CD4-positive, alpha-beta memory T cell (primary cell): ENCODE measurements around the gene EVX1. TPM values are rescaled to one million over a fixed set of nuclear protein-coding genes. Genes with fewer than 3 reads are reported as not detected.

Experiments
- CTCF ChIA-PET: fragments of 350-600 bp; sonication (Branson Sonifier 250); formaldehyde crosslinking; loops from one replicate; lab custom pipeline; 2021; ENCODE audit warnings: inconsistent platforms; ENCODE audit not compliant: partially characterized antibody; lab: Charles Lee
- POLR2A ChIA-PET: fragments of 350-600 bp; sonication (Branson Sonifier 250); formaldehyde crosslinking; loops from one replicate; lab custom pipeline; 2021; ENCODE audit not compliant: partially characterized antibody; lab: Charles Lee
- DNase-seq, 5 donors: peaks; one replicate each; pipeline versions ENCODE4 v3.0.0 to v3.0.0-alpha.2; 2020 to 2022; ENCODE audit warnings: mixed read lengths in 1 of 5
- H3K27ac ChIP-seq: one replicate; pipeline ENCODE4 v1.7.0; 2013; ENCODE audit warnings: low read depth, low read length
- H3K27me3 ChIP-seq: 2 replicates; pipeline ENCODE4 v1.7.0; 2013; ENCODE audit warnings: mild to moderate bottlenecking, low read length, moderate library complexity; ENCODE audit not compliant: insufficient read depth
- H3K36me3 ChIP-seq: 2 replicates; pipeline ENCODE4 v1.7.0; 2013; ENCODE audit warnings: mild to moderate bottlenecking, low read length, moderate library complexity; ENCODE audit not compliant: insufficient read depth
- H3K4me1 ChIP-seq: 2 replicates; pipeline ENCODE4 v1.7.0; 2013; ENCODE audit warnings: mild to moderate bottlenecking, low read length, moderate library complexity; ENCODE audit not compliant: insufficient read depth
- H3K4me3 ChIP-seq, 2 donors: one replicate each; pipeline ENCODE4 v1.7.0; 2013; ENCODE audit warnings: low read length in 2 of 2, mild to moderate bottlenecking in 1 of 2
- H3K9me3 ChIP-seq, 2 donors: one replicate each; pipeline ENCODE4 v1.7.0; 2013; ENCODE audit warnings: low read length in 2 of 2, control low read depth in 1 of 2; ENCODE audit not compliant: control insufficient read depth in 1 of 2
- H3K27ac Mint-ChIP-seq, 7 donors: one replicate each; pipeline ENCODE4 v1.8.0; 2020 to 2021; ENCODE audit warnings: mixed read lengths in 7 of 7, mild to moderate bottlenecking in 6 of 7, inconsistent platforms in 3 of 7, moderate library complexity in 3 of 7
- H3K27me3 Mint-ChIP-seq, 2 donors: one replicate each; pipeline ENCODE4 v1.8.0; 2020 to 2021; ENCODE audit warnings: mixed read lengths in 2 of 2
- H3K36me3 Mint-ChIP-seq, 2 donors: one replicate each; pipeline ENCODE4 v1.8.0; 2020 to 2021; ENCODE audit warnings: mixed read lengths in 2 of 2, inconsistent platforms in 1 of 2, mild to moderate bottlenecking in 1 of 2
- H3K4me1 Mint-ChIP-seq, 4 donors: one replicate each; pipeline ENCODE4 v1.8.0; 2020 to 2021; ENCODE audit warnings: mixed read lengths in 4 of 4, mild to moderate bottlenecking in 1 of 4
- H3K4me3 Mint-ChIP-seq, 8 donors: one replicate each; pipeline ENCODE4 v1.8.0; 2020 to 2021; ENCODE audit warnings: mixed read lengths in 8 of 8, mild to moderate bottlenecking in 7 of 8, moderate library complexity in 6 of 8, inconsistent platforms in 3 of 8
- H3K9me3 Mint-ChIP-seq, 8 donors: one replicate each; pipeline ENCODE4 v1.8.0; 2020 to 2021; ENCODE audit warnings: mixed read lengths in 8 of 8, mild to moderate bottlenecking in 5 of 8, inconsistent platforms in 3 of 8, moderate library complexity in 1 of 8
- intact Hi-C: fragments of 100-400 bp; cut with micrococcal nuclease; formaldehyde crosslinking; loops from one replicate; pipeline ENCODE4 v1.15.1; 2023
- polyA plus RNA-seq, 2 donors: library from polyadenylated mRNA; unstranded; fragments of 300-500 nt; fragmentation: Illumina TruSeq; gene quantifications; one replicate each; pipeline ENCODE4 v1.2.3, GENCODE V29; 2021
- total RNA-seq, 2 experiments: library from RNA; stranded (reverse); gene quantifications; one replicate each; pipeline ENCODE4 v1.2.3, GENCODE V29; 2021

EVX1 gene
- total and polyA plus RNA-seq, 4 experiments from 2014 or later: not detected

GRCh38 chr7:27247452-27248426 lies 5.1 kb downstream of the EVX1 start:
- DNase-seq: no peak
- Mint-ChIP-seq H3K4me3 (no peak overlapping the region), H3K27ac (peak overlapping the region in 1 of 7 donors; percentile 19), H3K9me3 (peaks cover 0 to 2% (median 0%) of the 10 kb centered on the region in 8 donors), H3K36me3 (no peaks in the 10 kb centered on the region), H3K4me1 (peaks cover 13 to 44% (median 23%) of the 10 kb centered on the region in 4 donors), H3K27me3 (peaks cover 62 to 68% of the 10 kb centered on the region in 2 donors)
- Histone ChIP-seq H3K9me3 (no peaks in the 10 kb centered on the region), H3K4me1 (peaks cover 2% of the 10 kb centered on the region), H3K36me3 (no peaks in the 10 kb centered on the region), H3K4me3 (no peak overlapping the region), H3K27ac (no peak overlapping the region), H3K27me3 (peaks cover 59% of the 10 kb centered on the region)
- intact Hi-C loops: no loop called here
- POLR2A ChIA-PET: no interaction called here
- CTCF ChIA-PET: no interaction called here

- Histone ChIP-seq H3K9me3 (no peaks in the 10 kb centered on the region), H3K4me3 (no peak overlapping the region), H3K27ac (no peak overlapping the region), H3K4me1 (no peaks in the 10 kb centered on the region), H3K36me3 (no peaks in the 10 kb centered on the region), H3K27me3 (peaks cover 65% of the 10 kb centered on the region)
- POLR2A ChIA-PET: no interaction called here
- Mint-ChIP-seq H3K36me3 (no peaks in the 10 kb centered on the region), H3K27me3 (peaks cover 65 to 72% of the 10 kb centered on the region in 2 donors), H3K4me3 (no peak overlapping the region), H3K27ac (no peak overlapping the region), H3K4me1 (peaks cover 12 to 42% (median 22%) of the 10 kb centered on the region in 4 donors), H3K9me3 (peaks cover 0 to 2% (median 0%) of the 10 kb centered on the region in 8 donors)
- CTCF ChIA-PET: no interaction called here
- DNase-seq: no peak
- intact Hi-C loops: no loop called here
These were observed 5.8 kb downstream of the EVX1 start for GRCh38 chr7:27248427-27248806.

DNA sequence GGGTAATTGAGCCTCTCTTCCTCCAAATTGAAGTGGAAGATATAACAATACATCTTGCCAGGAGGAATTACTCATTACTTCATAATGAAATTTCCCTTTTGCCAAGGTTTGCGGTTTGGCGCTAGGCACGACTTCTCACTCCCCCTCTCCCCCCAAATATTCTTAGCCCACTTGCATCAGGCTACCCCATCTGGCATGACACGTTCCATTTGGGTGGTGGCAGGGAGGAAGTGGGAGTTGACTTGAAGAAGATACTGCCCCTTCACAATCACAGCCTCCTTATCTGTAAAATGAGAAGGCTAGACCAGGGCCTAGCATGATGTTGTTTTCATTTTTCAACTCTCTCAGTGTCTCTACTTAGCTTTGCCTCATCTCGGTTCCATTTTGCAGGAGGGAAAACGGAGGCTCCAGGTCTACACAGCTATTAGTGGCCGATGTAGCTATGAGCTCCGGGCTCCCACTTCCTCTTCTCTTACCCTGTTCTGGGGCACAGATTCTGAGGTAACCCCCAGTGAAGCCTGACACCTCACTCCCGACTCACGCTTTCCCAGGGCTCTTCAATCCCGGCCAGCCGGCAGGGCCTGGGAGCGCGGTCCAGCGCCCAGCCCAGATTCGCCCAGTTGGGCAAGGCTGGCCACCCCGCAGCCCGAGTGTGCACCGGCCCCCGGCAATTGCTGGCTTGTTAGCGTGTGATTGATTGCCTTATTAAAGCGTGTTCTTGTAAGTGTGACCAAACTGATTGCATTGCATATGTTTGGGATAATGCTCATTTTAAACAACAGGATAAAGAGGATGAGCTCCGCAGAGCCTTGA lies 6.5 kb downstream of the EVX1 start:
- Mint-ChIP-seq H3K4me1 (peaks cover 10 to 37% (median 19%) of the 10 kb centered on the region in 4 donors), H3K9me3 (peaks cover 0 to 2% (median 0%) of the 10 kb centered on the region in 8 donors), H3K27me3 (peaks cover 66 to 68% of the 10 kb centered on the region in 2 donors), H3K27ac (peak overlapping the region in 1 of 7 donors; percentile 62), H3K4me3 (no peak overlapping the region), H3K36me3 (no peaks in the 10 kb centered on the region)
- no peak overlapping the region for H3K4me3 ChIP-seq
- H3K27ac ChIP-seq: no peak overlapping the region
- CTCF ChIA-PET: no interaction called here
- H3K27me3 ChIP-seq: peaks cover 61% of the 10 kb centered on the region
- no peak for DNase-seq
- no peaks in the 10 kb centered on the region for H3K36me3 ChIP-seq
- POLR2A ChIA-PET: no interaction called here
- intact Hi-C loops: no loop called here
- no peaks in the 10 kb centered on the region for H3K4me1 ChIP-seq
- no peaks in the 10 kb centered on the region for H3K9me3 ChIP-seq

DNA sequence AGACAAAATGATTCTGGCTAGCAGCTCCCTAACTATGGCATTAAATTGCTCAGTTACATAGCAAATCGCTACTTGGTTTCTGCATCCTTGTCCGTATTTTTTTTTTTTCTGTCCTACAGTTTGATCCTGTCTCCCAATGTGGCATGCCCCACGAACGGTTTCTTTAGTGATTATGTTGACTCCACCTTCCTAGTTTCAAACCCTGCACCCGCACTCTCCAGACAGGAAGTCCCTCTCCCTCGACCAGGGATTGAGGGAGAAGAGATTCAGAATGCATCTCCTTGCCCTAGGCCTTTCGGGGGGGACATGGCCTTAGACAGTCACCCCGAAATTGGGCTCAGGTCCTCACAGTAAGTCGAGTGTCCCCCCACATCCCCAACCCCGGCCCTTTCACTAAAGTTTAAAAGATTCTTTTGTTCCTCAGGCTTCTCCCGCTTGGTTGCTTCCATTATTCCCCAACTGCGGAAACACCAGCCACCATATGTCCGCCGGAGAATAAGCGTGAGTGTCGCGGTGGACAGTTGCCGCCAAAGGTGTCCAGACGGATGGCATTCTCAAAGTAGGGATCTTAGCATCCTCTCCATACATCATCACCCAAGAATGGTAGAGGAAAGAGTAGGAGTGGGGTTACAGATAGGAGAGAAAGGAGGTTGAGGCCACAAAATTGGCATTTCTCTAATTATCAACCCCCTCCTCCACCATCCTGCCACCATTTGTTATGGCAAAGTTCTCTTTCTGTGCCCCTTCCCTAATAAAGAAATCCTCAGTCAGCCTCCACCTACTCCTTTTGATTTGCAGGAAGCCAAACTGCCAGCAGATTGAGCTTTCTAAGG lies 7.3 kb downstream of the EVX1 start:
- H3K9me3 ChIP-seq: no peaks in the 10 kb centered on the region
- intact Hi-C loops: no loop called here

GRCh38 chr7:27250557-27251070 lies 8.0 kb downstream of the EVX1 start:
- intact Hi-C loops: no loop called here
- peaks cover 8 to 32% (median 14%) of the 10 kb centered on the region in 4 donors for H3K4me1 Mint-ChIP-seq
- H3K36me3 Mint-ChIP-seq: no peaks in the 10 kb centered on the region
- H3K4me3 Mint-ChIP-seq: peak overlapping the region in 2 of 8 donors; percentile 11 to 23
- peaks cover 62 to 65% of the 10 kb centered on the region in 2 donors for H3K27me3 Mint-ChIP-seq
- H3K9me3 Mint-ChIP-seq: peaks cover 0 to 2% (median 0%) of the 10 kb centered on the region in 8 donors
- Histone ChIP-seq H3K4me3 (no peak overlapping the region), H3K9me3 (no peaks in the 10 kb centered on the region), H3K27ac (no peak overlapping the region), H3K36me3 (no peaks in the 10 kb centered on the region), H3K27me3 (peaks cover 53% of the 10 kb centered on the region), H3K4me1 (no peaks in the 10 kb centered on the region)
- CTCF ChIA-PET: no interaction called here
- no peak for DNase-seq
- POLR2A ChIA-PET: no interaction called here
- H3K27ac Mint-ChIP-seq: no peak overlapping the region

More for the DNA sequence above, 7.3 kb downstream of the EVX1 start:
- Mint-ChIP-seq H3K27me3 (peaks cover 64 to 66% of the 10 kb centered on the region in 2 donors), H3K9me3 (peaks cover 0 to 2% (median 0%) of the 10 kb centered on the region in 8 donors), H3K4me1 (peaks cover 8 to 32% (median 14%) of the 10 kb centered on the region in 4 donors), H3K4me3 (peak overlapping the region in 2 of 8 donors; percentile 20 to 22), H3K36me3 (no peaks in the 10 kb centered on the region), H3K27ac (peak overlapping the region in 1 of 7 donors; percentile 59)
- no peak for DNase-seq
- Histone ChIP-seq H3K36me3 (no peaks in the 10 kb centered on the region), H3K4me1 (no peaks in the 10 kb centered on the region), H3K27me3 (peaks cover 56% of the 10 kb centered on the region), H3K4me3 (no peak overlapping the region), H3K27ac (no peak overlapping the region)
- CTCF ChIA-PET: no interaction called here
- POLR2A ChIA-PET: no interaction called here

DNA sequence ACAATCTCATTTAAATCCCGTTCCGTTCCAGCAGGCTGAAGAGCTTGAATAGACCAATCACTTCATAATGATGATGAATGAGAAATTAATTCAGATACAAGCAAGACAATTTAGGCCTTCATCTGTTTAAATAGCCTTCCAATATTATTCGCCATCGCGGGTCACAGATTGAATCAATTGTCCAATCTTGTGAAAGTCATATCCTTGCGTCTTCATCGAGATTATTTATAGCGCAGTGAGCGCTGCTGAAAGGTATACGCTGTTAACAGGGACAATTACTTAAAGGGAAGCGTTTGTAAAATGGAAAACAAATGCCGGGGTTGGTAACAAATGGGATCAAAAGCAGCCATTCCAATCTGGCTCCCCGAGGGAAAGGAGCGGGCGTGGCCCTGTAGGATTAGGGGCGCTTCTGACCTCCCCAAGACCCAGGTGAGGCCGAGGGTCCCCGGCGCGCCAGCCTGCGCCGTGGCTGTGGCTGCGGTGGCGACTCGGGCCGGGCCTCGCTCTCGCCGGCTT lies 8.6 kb downstream of the EVX1 start:
- Histone ChIP-seq H3K4me3 (no peak overlapping the region), H3K27me3 (peaks cover 52% of the 10 kb centered on the region), H3K4me1 (no peaks in the 10 kb centered on the region), H3K9me3 (no peaks in the 10 kb centered on the region), H3K27ac (no peak overlapping the region), H3K36me3 (no peaks in the 10 kb centered on the region)
- peaks cover 0 to 2% (median 0%) of the 10 kb centered on the region in 8 donors for H3K9me3 Mint-ChIP-seq
- H3K4me3 Mint-ChIP-seq: peak overlapping the region in 5 of 8 donors; percentile 6 to 66 (median 21)
- H3K4me1 Mint-ChIP-seq: peaks cover 8 to 32% (median 14%) of the 10 kb centered on the region in 4 donors
- no peak for DNase-seq
- H3K27ac Mint-ChIP-seq: no peak overlapping the region
- ChIA-PET CTCF (no interaction called here), POLR2A (no interaction called here)
- peaks cover 62 to 65% of the 10 kb centered on the region in 2 donors for H3K27me3 Mint-ChIP-seq
- intact Hi-C loops: no loop called here
- no peaks in the 10 kb centered on the region for H3K36me3 Mint-ChIP-seq
